Measurements from ENCODE around the gene PLCB2. TPM values are rescaled to one million over a fixed set of nuclear protein-coding genes. Genes with fewer than 3 reads are reported as not detected.

The PLCB2 gene
- total RNA-seq, 1 experiment from 2014 or later = 0.92 TPM

- Histone ChIP-seq H3F3A (ENCODE audit: insufficient read depth, low read depth) (no peaks in the 10 kb centered on the region), H3K9me2 (ENCODE audit: insufficient read depth) (no peaks in the 10 kb centered on the region), H3K4me1 (replicated peaks; ENCODE audit: insufficient read depth) (no peaks in the 10 kb centered on the region), H3K27me3 (ENCODE audit: insufficient read depth, low read depth) (no peaks in the 10 kb centered on the region), H3K4me3 (no peak overlapping the region), H3K9me3 (ENCODE audit: insufficient read depth, low read depth) (no peaks in the 10 kb centered on the region), H3K27ac (no peak overlapping the region), H3K4me2 (no peak overlapping the region), H3K79me2 (ENCODE audit: low read depth) (no peaks in the 10 kb centered on the region), H3K36me3 (ENCODE audit: low read depth) (no peaks in the 10 kb centered on the region), H4K20me1 (ENCODE audit: insufficient read depth) (no peaks in the 10 kb centered on the region), H2AFZ (no peak overlapping the region)
- ChIA-PET POLR2A (ENCODE audit: unreplicated experiment) (no interaction called here), CTCF (no interaction called here)
- DNase-seq = no peak
- no TSS peak for BruUV-seq (replicated peaks)
- intact Hi-C loops (cut with micrococcal nuclease; ENCODE audit: unreplicated experiment) = no loop called here
- TF ChIP-seq CTCF (conservative IDR thresholded peaks at IDR 0.05) (no peak), EZH2 (IDR thresholded peaks at IDR 0.05; ENCODE audit: low read depth) (no peak)
These were observed 14.7 kb downstream of the PLCB2 start for GRCh38 chr15:40293006-40293405.

GRCh38 chr15:40292246-40292645 is 15.5 kb downstream of the PLCB2 start:
- Histone ChIP-seq H3K9me3 (ENCODE audit: insufficient read depth, low read depth) (no peaks in the 10 kb centered on the region), H3K9me2 (ENCODE audit: insufficient read depth) (no peaks in the 10 kb centered on the region), H4K20me1 (ENCODE audit: insufficient read depth) (no peaks in the 10 kb centered on the region), H3K4me2 (no peak overlapping the region), H3K4me3 (no peak overlapping the region), H3K79me2 (ENCODE audit: low read depth) (no peaks in the 10 kb centered on the region), H3F3A (ENCODE audit: insufficient read depth, low read depth) (no peaks in the 10 kb centered on the region), H2AFZ (no peak overlapping the region), H3K27me3 (ENCODE audit: insufficient read depth, low read depth) (no peaks in the 10 kb centered on the region), H3K36me3 (ENCODE audit: low read depth) (no peaks in the 10 kb centered on the region), H3K4me1 (replicated peaks; ENCODE audit: insufficient read depth) (no peaks in the 10 kb centered on the region), H3K27ac (no peak overlapping the region)
- DNase-seq = no peak
- no TSS peak for BruUV-seq (replicated peaks)
- CTCF ChIA-PET = no interaction called here
- TF ChIP-seq CTCF (conservative IDR thresholded peaks at IDR 0.05) (no peak), EZH2 (IDR thresholded peaks at IDR 0.05; ENCODE audit: low read depth) (no peak)
- intact Hi-C loops (cut with micrococcal nuclease; ENCODE audit: unreplicated experiment) = no loop called here
- POLR2A ChIA-PET (ENCODE audit: unreplicated experiment) = no interaction called here

GRCh38 chr15:40290918-40291574 is 16.7 kb downstream of the PLCB2 start:
- intact Hi-C loops (cut with micrococcal nuclease; ENCODE audit: unreplicated experiment) = no loop called here
- Histone ChIP-seq H3K27ac (no peak overlapping the region), H3K9me3 (ENCODE audit: insufficient read depth, low read depth) (no peaks in the 10 kb centered on the region), H3F3A (ENCODE audit: insufficient read depth, low read depth) (no peaks in the 10 kb centered on the region), H3K4me1 (replicated peaks; ENCODE audit: insufficient read depth) (no peaks in the 10 kb centered on the region), H3K4me3 (peak overlapping the region; percentile 54; the same call in 1 of the 2 replicates), H3K79me2 (ENCODE audit: low read depth) (no peaks in the 10 kb centered on the region), H3K36me3 (ENCODE audit: low read depth) (no peaks in the 10 kb centered on the region), H3K27me3 (ENCODE audit: insufficient read depth, low read depth) (no peaks in the 10 kb centered on the region), H3K4me2 (peak overlapping the region; percentile 70), H3K9me2 (ENCODE audit: insufficient read depth) (no peaks in the 10 kb centered on the region), H4K20me1 (ENCODE audit: insufficient read depth) (no peaks in the 10 kb centered on the region), H2AFZ (peak overlapping the region; percentile 75)
- BruUV-seq (replicated peaks) = no TSS peak
- ChIA-PET POLR2A (ENCODE audit: unreplicated experiment) (interaction anchor here (0.6 to 0.7 kb wide), 3 partner anchors 47 to 603 kb away, joined by 3 to 14 read pairs (median 3); partner anchors contain the start of gene VPS18), CTCF (interaction anchor here (0.6 to 1.2 kb wide), 5 partner anchors 11 to 74 kb away, joined by 3 to 5 read pairs (median 4); no protein-coding TSS in a partner anchor)
- DNase-seq = peak; percentile 54 to 59
- no peak for TF ChIP-seq EZH2 (IDR thresholded peaks at IDR 0.05; ENCODE audit: low read depth)
- TF ChIP-seq CTCF (conservative IDR thresholded peaks at IDR 0.05) = no peak
